ENCODE data around the gene SMG1. TPM values are rescaled to one million over a fixed set of nuclear protein-coding genes. Genes with fewer than 3 reads are reported as not detected.

SMG1 gene
- 15.1 and 23.4 TPM in 2 replicates for total RNA-seq

DNA sequence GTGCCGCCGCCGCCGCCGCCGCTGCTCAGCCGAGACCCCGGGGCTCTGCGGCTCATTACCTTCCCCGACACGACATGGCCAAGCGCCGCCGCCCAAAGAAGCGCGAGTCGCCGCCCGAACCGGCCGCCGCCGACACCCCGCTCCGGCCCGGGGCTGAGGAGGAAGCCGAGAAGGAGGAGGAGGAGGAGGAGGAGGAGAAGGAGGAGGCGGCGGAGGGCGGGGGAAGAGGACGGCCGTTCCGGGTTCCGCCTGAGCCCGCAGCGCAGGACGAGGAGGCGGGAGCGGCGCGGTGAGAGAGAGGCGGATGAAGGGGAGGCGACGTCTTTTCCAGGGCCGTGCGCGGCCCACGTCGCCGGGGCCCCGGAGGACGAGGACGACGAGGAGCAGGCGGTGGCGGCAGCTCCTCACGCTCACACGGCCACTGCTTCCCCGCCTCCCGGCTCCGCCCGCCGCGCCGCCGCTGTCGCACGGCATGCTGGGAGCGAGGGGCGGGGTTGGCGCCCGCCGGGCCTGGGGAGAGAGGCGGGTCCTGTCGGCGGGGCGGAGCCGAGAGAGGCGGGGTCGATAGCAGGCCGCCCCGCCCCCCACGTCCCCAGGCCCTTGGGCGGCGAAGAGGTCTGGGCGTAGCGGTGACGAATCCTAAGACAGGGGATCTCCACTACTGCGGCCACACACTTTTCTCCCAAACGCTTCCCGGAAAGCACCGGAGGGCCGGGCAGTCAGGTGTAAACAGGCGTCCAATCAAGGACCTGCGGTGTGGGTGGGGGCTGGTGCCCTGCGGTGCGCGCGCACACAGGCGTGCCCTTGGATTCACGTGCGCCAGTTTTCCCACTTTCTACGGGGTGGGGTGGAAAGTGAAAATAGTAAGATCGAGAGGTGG is at the start of gene SMG1:
SMG1 (minus strand) TSS at position 423 of the 880 bp plus-strand sequence; CDS start at position 56, 367 bp downstream.

DNA sequence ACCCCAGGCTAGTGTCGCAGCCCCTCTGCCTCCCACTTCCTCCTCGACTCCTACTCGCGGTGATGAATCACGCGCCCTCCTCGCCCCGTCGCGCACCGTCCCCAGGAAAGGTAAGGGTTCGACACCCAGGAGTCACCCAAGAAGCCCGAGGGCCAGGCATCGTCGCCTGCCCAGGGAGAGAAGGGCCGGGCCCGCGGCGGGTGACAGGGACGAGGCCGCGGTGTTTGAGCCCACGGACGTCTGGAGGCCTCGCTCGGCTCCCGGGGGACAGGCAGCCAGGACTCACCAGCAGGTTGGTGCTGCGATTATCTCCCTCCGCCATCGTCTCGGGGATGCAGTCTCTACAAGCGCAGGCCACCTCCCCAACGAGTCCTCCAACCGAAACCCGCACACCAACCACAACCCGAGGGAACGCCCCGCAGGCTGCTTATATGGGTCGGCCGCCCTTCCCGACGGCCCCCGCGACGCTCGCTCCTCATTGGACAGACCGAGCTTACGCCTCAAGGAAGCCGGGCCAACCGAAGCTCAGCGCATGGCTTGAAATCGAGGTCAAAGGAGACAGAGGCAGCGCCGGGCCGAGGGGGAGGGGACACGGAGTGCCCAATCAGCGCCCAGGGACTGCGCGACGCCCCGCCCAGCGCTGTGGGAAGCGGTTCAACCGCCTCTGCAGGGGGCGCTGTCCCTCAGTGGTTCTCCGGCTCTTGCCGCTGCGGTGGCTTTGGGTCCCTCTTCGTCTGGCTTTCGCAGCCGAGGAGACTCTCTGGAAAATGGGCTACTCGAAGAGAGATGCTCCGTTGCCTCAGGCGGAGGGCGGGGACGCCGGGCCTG is 124.8 kb downstream of the SMG1 start, which contains the start of gene ARL6IP1:
ARL6IP1 (minus strand) TSS at position 405 of the 828 bp plus-strand sequence; CDS start at position 322, 83 bp downstream.

DNA sequence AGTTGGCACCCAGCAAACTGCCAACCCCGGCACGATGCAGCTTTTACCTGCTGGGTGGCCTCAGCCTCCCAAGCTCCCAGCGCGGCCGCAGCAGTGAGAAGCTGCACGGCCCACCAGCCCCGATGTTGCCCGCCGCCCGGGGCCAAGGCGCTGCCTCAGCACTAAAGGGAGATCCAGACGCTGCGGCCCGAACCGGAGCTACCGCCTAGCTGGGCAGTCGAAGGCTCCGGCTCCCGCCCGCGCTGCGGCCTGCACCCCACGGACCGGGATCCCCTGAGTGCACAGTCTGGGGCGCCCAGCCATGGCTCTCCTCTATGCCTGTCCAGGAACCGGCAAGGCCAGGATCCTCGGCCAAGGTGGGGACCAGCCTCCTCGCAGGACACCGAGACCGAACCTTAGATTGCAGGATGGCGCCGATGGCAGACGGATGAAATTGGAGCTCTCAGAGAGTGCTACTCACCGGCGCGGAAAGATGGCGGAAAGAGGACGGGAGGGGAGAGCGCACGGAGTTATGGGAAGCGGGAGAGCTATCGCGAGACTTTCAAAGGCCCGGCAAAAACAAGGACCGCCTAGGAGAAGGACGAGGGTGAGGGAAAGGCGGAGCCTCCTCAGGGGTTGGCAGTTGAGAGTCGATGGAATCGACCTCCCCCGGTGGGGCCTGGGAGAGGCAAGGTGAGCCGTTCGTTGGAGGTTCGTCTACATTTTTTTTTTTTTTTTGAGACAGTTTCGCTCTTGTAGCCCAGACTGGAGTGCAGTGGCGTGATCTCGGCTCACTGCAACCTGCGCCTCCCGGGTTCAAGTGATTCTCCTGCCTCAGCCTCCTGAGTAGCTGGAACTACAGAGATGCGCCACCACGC is 136.1 kb downstream of the SMG1 start, which contains the start of gene RPS15A:
RPS15A (minus strand) TSS at position 485 of the 857 bp plus-strand sequence. CDS start 1,221 bp downstream, outside the sequence.

Other genes with a start within 250 kb of the SMG1 start
- gene RPS15A, start 136.1 kb downstream of the SMG1 start, total RNA-seq, result 3,215 and 3,677 TPM in 2 replicates
- gene ARL6IP1, start 124.9 kb downstream of the SMG1 start, total RNA-seq, result 145 and 219 TPM in 2 replicates
- gene TMC7, start 57.5 kb upstream of the SMG1 start, total RNA-seq, result 3.4 and 8.0 TPM in 2 replicates
- 10.9 and 16.2 TPM in 2 replicates for gene COQ7, start 141.2 kb upstream of the SMG1 start, total RNA-seq
- gene ITPRIPL2, start 187.6 kb upstream of the SMG1 start, total RNA-seq, result 13.8 and 19.5 TPM in 2 replicates
- gene SYT17, start 241.8 kb upstream of the SMG1 start, total RNA-seq, result 0.61 TPM in 1 of 2 replicates, not detected in the other

Data from hair follicular keratinocyte (primary cell).